DMS153 (cell line): ENCODE measurements around the gene TMEM116.
"Not testable (repeated sequence)": the region's sequence is repeated elsewhere in the genome, so short reads cannot be mapped to it uniquely, and the experiment has no call there.

ENCODE experiments used
- DNase-seq: peaks from one replicate; lab custom pipeline; 2025; lab: John Stamatoyannopoulos, UW

TMEM116 gene

DNA sequence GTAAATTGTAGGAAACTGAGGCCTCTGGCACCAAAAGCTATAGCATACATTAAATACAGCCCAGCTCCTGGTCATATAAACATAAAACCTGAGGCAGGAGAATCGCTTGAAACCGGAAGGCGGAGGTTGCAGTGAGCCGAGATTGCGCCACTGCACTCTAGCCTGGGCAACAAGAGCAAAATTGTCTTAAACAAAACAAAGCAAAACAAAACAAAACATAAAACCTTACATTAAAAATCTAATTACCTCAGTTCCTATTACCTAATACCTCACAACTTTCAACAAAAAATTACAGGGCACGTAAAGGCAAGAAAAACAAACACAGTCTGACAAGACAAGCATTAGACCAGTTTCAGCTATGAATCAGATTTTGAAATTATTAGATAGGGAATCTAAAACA, 36.7 kb downstream of the TMEM116 start:
- DNase-seq = no peak

DNA sequence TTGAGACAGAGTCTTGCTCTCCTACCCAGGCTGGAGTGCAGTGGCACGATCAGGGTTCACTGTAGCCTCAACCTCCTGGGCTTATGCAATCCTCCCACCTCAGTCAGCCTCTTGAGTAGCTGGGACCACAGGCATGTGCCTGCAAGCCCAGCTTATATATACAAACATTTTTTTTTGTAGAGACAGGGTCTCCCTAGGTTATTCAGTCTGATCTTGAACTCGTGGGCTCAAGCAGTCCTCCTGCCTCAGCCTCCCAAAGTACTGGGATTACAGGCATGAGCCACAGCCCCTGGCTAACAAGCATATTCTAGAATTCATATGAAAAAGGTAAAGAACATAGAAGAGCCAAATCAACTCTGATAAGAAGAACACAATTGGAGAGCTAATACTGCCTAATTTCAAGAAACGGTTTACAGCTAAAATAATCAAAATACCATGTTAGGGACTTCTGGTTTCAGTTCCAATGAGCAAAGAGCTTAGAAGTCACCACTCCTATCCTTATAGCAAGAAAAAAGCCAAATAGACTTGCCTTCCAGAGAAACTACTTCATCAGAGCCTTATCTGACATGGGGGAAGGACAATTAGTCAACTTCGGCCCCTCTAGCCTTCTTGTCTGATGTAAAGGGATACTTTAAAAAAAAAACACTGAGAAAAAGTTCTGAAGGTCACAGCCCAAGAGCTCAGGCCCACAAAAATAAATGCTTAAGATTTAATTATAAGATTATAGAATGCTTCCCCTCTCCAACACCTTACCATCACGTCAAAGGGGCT, 37.6 kb downstream of the TMEM116 start:
- DNase-seq = no peak

DNA sequence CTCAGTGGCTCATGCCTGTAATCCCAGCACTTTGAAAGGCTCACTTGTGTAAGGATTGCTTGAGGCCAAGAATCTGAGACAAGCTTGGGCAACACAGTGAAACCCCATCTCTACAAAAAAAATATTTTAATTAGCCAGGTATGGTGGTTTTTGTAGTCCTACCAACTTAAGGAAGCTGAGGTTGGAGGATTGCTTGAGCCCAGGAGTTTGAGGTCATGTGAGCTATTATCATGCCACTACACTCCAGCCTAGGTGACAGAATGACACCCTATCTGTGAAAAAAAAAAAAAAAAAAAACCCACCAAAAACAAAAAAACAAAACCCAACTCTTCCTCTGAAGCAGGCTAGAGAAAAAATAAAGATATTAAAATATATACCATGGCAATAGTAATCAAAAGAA, 41.2 kb downstream of the TMEM116 start:
- no peak for DNase-seq

DNA sequence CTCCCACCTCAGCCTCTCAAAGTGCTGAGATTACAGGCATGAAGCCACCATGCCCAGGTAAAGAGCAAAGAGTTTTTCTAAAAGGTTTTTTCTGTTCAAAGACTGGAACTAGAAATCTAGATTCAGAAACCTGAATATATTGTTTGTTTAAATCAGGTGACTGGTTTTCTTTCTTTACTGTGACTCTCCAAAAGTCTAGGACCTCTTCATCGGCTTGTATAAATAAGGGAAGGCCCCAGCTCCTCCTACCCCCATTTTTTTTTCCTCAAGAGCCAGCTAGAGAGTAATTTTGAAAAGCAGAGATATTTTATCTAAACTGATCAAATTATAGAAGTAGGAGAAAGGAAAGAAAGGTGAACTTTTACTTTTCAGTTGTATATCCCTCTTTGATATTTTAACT, 48.0 kb downstream of the TMEM116 start:
- DNase-seq = no peak

DNA sequence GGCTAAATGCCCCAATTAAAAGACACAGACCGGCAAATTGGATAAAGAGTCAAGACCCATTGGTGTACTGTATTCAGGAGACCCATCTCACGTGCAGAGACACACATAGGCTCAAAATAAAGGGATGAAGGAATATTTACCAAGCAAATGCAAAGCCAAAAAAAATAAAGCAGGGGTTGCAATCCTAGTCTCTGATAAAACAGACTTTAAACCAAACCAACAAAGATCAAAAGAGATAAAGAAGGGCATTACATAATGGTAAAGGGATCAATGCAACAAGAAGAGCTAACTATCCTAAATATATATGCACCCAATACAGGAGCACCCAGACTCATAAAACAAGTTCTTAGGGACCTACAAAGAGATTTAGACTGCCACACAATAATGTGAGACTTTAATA, 53.4 kb downstream of the TMEM116 start:
- DNase-seq = not testable (repeated sequence)

DNA sequence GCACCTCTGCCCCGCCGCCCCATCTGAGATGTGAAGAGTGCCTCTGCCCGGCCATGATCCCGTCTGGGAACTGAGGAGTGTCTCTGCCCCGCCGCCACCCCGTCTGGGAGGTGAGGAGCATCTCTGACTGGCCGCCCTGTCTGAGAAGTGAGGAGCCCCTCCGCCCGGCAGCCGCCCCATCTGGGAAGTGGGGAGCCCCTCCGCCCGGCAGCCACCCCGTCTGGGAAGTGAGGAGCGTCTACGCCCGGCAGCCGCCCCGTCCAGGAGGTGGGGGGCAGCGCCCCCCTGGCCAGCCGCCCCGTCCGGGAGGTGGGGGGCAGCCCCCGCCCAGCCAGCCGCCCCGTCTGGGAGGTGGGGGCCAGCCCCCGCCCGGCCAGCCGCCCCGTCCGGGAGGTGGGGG, 55.7 kb downstream of the TMEM116 start:
- DNase-seq = not testable (repeated sequence)

DNA sequence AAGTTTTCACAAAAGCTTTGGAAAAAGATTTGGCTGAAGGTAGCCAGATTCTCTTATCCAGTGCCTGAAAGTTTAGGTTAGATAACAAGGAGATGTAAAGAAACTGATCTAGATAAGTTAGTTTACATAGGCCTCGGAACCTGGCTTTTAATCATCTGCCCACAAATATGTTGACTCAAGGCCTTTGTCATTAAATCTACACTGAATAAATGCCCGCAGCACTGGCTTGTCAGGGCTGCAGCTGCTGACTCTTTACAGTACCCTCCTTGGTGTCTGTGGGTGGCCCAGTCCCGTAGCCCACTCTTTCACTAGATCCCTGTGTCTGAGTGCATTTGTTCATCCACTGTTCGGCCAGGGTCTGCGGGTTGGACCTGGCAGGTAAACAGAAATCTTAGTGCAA, 58.0 kb downstream of the TMEM116 start:
- no peak for DNase-seq

DNA sequence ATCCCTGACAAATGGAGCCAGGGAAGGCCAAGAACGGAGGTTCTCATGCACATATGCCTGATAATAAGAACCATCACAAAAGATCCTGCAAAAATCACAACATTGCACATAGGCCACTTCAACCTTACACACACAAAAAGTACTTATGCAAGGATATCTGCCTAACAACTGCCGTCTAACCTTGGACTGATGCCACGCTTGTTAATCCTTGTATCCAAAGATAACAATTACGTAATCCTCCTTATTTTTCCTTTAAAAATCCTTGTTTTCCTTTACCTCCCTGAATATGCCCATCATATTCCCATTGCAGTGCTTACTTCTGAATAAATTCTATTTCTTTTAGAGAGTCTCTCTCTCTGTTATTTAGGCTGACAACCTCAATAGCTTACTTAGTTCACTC, 59.5 kb downstream of the TMEM116 start:
- DNase-seq = no peak

DNA sequence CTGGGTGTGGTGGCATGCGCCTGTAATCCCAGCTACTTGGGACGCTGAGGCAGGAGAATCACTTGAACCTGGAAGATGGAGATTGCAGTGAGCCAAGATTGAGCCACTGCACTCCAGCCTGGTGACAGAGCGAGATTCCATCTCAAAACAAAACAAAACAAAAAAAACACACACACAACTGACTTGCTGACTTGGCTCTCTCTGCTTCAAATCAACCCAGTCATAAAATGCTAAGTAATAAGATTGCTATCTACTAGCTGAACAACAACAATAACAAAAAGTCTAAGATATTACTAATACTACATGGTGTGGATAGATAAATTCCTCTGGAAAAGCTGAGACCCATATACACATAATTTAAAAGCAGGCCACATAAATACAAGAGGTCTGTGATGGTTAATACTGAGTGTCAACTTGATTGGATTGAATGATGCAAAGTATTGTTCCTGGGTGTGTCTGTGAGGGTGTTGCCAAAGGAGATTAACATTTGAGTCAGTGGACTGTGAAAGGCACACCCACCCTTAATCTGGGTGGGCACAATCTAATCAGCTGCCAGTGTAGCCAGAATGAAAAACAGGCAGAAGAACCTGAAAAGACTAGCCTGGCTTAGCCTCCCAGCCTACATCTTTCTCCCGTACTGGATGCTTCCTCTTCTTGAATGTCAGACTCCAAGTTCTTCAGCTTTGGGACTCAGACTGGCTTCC, 60.7 kb downstream of the TMEM116 start:
- not testable (repeated sequence) for DNase-seq

DNA sequence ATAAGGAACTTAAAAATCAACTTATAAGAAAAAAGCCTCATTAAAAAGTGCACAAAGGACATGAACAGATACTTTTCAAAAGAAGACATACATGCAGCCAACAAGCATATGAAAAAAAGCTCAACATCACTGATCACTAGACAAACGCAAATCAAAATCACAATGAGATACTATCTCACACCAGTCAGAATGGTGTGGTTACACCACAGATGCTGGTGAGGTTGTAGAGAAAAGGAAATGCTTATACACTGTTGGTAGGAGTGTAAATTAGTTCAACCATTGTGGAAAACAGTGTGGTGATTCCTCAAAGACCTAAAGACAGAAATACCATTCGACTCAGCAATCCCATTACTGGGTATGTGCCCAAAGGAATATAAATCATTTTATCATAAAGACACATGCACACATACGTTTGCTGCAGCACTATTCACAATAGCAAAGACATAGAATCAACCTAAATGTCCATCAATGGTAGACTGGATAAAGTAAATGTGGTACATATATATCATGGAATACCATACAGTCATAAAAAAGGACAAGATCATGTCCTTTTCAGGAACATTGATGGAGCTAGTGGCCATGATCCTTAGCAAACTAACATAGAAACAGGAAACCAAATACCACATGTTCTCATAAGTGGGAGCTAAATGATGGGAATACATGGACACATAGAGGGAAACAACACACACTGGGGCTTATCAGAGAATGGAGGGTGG, 61.8 kb downstream of the TMEM116 start:
- DNase-seq = not testable (repeated sequence)

DNA sequence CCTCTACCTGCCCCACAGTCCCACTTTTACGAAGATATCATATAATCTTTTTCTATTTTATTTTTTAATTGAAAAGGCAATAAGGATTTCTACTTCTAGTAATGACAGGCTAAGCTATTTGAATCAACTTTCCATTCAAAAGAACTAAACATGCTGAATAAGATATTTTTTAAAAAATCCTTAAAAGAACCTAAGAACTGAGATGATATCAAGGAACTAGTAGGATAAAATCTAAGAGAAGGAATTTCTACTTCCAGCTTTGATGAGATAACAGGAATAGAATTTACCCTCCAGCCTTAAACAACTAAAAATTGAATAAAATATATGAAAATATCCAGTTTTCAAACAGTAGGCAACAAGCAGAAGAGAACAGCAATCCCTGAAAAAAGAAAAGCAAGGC, 69.0 kb downstream of the TMEM116 start:
- DNase-seq = no peak

DNA sequence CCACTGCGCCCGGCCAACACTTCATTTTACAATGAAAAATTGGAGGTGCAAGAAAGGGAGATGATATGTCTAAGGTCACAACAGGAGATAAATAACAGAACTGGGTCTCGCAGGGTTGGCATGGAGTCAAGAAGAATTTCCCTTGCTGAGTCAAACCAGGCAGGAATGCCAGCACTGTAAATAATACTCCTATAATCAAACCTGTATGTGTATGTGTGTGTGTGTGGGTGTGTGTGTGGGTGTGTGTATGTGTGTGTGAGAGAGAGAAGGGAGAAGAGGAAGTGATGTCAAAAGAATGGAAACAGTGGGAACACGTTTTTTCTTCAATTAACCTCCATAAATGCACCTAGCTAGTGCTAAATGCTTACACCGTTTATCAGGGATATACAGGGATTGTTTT, 70.4 kb downstream of the TMEM116 start:
- no peak for DNase-seq

DNA sequence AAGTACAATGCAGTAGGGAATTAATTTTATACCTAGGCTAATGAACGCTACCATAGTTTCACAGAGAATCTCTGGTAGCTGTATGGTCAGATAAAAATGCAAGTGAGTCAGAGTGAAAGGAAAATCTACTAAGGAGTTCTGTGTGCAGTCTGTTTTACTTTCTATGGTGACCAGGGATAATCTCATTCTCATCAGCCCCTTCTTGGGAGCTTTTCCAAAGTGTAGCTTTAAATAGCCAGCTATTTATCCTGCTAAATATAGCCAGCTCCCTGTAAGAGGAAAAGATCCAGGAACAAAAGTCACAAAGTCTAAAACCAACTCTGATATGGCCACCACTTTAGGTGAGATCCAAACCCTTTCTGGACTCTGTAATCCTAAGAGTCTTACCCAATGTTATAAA, 75.5 kb downstream of the TMEM116 start:
- DNase-seq = no peak

DNA sequence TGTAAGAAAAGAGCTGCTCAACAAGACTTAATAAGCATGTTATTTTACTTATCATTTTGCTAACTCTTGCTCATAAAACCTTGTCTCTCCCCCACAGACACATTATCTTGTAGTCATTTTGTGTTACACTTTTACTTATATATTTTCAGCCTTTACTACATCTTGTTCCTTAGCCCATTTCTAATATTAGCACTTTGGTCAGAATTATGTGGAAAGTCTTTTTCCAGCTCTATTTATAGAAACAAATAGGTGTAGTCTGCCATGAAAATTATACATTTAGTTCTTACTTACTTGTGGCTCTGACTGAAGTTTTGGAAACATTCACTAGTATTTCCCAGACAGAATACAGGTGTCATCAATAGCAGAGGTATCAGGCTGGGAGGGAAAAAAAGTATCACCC, 76.1 kb downstream of the TMEM116 start:
- no peak for DNase-seq

DNA sequence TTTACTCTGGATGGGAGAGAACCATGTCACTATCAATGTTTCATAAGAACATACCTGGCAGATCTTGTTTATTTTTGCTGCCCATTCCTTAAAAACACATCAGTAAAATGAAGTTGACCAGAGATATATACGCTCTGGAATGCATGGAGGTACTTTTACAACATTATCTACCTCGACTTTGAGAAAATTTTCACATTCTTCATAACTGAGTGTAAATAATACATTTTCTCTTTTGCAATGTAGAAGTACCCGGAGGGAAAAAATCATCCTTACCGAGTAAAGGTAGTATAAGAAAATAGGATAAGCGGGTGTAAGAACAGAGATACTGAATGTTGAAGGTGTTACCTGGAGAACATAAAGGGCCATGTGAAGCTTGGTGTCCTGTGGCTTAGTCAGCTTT, 80.7 kb downstream of the TMEM116 start:
- no peak for DNase-seq

DNA sequence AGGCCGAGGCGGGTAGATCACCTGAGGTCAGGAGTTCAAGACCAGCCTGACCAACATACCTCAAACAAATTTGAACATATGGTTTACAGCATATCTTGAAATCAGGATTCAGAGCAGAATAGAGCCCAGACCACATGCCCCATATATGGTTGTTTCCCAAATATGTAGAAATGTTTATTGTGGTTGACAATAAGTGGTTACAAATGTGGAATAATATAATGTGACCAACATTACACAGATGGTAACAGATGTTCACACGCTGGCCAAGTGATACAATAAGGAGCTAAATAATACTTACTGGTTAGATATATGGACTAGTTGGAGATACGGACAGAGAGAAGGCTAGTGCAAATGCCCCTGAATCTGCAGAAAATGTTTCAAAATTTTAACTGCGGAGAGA, 85.6 kb downstream of the TMEM116 start:
- no peak for DNase-seq

DNA sequence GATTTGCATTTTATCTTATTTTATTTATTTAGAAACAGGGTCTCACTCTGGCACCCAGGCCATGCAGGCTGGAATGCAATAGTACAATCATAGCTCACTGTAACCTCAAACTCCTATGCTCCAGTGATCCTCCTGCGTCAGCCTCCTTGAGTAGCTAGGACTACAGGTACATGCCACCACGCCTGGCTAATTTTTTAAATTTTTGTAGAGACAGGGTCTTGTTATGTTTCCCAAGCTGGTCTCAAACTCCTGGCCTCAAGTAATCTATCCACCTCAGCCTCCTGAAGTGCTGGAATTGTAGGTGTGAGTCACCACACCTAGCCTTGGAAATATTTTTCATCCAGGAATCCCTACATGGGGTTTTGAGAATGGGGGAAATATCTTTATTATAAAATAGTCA, 86.3 kb downstream of the TMEM116 start:
- DNase-seq = no peak

DNA sequence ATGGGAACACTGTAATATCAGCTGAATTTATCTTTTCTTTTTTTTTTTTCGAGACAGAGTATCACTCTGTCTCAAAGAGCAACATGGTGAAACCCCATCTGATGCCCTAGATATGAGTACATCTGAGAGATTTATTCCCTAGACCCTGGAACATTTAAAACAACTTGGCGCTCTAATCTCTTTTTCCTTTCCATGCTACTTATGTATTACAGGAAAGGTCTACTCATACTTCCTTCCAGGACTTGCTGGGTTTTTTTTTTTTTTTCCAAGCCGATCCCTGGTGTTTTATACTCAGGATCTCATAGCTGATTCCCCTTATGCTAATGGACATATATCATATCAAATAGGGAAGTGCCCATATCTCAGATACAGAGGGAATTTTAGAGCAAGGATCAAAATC, 87.8 kb downstream of the TMEM116 start:
- DNase-seq = no peak

DNA sequence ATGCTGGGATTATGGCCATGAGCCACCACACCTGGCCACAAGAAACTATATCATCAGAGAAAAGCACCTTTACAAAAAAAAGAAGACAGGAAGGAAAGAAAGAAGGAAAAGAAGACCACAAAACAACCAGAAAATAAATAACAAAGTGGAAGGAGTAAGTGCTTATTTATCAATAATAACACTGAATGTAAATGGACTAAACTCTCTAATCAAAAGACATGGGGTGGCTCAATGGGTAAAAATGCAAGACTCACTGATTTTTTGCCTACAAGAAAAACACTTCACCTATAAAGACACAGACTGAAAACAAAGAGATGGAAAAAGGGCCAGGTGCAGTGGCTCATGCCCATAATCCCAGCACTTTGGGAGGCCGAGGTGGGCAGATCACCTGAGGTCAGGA, 105.2 kb downstream of the TMEM116 start:
- no peak for DNase-seq

DNA sequence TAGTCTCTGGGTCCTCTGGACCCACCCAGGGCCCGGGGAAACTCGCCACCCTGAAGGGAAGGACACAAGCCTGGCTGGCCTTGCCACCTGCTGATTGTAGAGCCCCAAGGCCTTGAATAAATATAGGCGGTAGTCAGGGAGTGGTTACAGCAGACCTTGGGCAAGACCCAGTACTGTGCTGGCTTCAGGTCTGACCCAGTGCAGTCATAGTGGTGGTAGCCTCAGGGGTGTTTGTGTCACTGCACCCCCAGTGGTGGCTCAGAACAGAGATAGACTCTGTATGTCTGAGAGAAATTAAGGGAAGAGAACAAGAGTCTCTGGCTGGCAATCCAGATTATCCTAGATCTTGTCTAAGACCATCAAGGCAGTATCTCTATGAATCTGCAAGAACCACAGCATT, 107.5 kb downstream of the TMEM116 start:
- no peak for DNase-seq

DNA sequence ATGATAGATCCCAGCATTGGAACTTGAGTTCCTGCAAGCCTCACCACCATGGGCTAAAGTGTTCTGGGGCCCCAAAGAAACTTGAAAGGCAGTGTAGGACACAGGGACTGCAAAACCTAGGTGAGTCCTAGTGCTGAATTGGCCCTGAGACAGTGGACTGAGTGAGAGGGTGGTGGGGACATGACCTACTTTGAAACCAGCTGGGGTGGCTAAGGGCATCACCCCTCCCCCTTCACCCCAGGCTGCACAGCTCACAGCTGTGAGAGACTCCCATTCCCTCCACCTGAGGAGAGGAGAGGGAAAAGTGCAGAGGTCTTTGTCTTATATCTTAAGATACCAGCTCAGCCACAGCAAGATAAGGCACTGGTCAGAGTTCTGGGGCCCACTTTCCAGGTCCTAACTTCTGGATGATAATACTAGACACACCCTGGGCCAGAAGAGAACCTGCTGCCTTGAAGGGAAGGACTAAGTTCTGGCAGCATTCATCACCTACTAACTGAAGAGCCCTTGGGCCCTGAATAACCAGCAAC, 108.5 kb downstream of the TMEM116 start:
- no peak for DNase-seq

DNA sequence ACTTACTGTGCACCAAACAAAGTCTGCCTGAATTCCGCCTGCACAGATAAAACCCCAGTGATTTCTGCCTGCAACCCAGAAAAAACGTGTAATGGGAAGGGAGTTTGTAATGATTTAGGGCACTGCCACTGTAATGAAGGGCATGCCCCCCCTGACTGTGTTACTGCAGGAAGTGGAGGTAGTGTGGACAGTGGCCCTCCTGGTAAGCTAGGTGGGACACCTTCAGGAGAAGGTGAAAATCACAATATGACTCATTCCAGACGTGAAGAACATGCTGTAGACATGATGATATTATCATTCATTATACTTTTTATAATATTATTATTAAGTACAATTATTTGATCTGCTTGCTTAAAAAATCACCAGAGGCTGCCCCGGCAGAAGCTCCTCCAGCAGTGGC, 111.8 kb downstream of the TMEM116 start:
- no peak for DNase-seq

DNA sequence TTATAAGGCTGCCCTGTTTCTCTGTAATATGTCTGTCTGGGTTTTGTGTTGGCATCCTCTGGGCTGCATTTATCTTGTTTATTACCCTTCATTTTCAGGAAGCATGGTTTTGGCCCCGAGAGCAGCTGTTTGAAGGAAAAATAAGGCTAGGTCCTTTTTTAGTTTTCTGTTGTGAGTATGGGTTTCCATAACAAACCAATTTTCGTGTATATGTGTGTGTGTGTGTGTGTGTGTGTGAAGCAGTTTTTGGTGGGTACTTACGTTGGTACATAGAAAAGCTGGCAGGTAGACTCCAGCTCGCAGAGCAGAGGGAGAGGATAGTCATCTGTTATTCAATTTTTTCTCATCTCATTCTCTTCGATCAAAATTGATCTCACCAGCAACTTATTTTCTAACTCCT, 118.4 kb downstream of the TMEM116 start:
- no peak for DNase-seq
